Panc1 (cell line): ENCODE data around the gene ZNF586. TPM values are rescaled to one million over a fixed set of nuclear protein-coding genes. Genes with fewer than 3 reads are reported as not detected.

ENCODE experiments used
- total RNA-seq: library from RNA; stranded (reverse); gene quantifications from one replicate; pipeline ENCODE4 v1.2.1, GENCODE V29; 2021; ENCODE audit not compliant: unreplicated experiment

ZNF586 gene
- total RNA-seq, 1 experiment from 2014 or later, result 10.7 TPM

Other genes starting within 250 kb of the ZNF586 start
- gene ZNF549, start 242.3 kb upstream of the ZNF586 start, total RNA-seq, result not detected
- gene ZNF550, start 209.8 kb upstream of the ZNF586 start, total RNA-seq, result 15.1 TPM
- 8.7 TPM for gene ZNF416, start 190.8 kb upstream of the ZNF586 start, total RNA-seq
- not detected for gene ZIK1, start 185.5 kb upstream of the ZNF586 start, total RNA-seq
- gene ZNF530, start 169.8 kb upstream of the ZNF586 start, total RNA-seq, result 8.9 TPM
- 18.9 TPM for gene ZNF134, start 155.4 kb upstream of the ZNF586 start, total RNA-seq
- 13.9 TPM for gene ZNF211, start 136.5 kb upstream of the ZNF586 start, total RNA-seq
- gene ZSCAN4, start 100.7 kb upstream of the ZNF586 start, total RNA-seq, result not detected
- gene ZNF551, start 87.7 kb upstream of the ZNF586 start, total RNA-seq, result 11.0 TPM
- gene ZNF154, start 60.5 kb upstream of the ZNF586 start, total RNA-seq, result not detected
- gene ZNF671, start 42.1 kb upstream of the ZNF586 start, total RNA-seq, result not detected
- gene ZNF776, start 22.9 kb upstream of the ZNF586 start, total RNA-seq, result 19.5 TPM
- 7.5 TPM for gene ZNF552, start 45.2 kb downstream of the ZNF586 start, total RNA-seq
- gene ZNF587B, start 60.6 kb downstream of the ZNF586 start, total RNA-seq, result 17.6 TPM
- gene ZNF587, start 80.2 kb downstream of the ZNF586 start, total RNA-seq, result 57.3 TPM
- gene ZNF814, start 119.4 kb downstream of the ZNF586 start, total RNA-seq, result 4.8 TPM
- 22.8 TPM for gene ZNF417, start 146.9 kb downstream of the ZNF586 start, total RNA-seq
- 5.1 TPM for gene ZNF418, start 165.7 kb downstream of the ZNF586 start, total RNA-seq
- 10.1 TPM for gene ZNF256, start 178.0 kb downstream of the ZNF586 start, total RNA-seq
- gene C19orf18, start 204.9 kb downstream of the ZNF586 start, total RNA-seq, result 0.98 TPM
- gene ZNF606, start 233.1 kb downstream of the ZNF586 start, total RNA-seq, result 16.1 TPM